ENCODE data around the gene ABHD2.

DNA sequence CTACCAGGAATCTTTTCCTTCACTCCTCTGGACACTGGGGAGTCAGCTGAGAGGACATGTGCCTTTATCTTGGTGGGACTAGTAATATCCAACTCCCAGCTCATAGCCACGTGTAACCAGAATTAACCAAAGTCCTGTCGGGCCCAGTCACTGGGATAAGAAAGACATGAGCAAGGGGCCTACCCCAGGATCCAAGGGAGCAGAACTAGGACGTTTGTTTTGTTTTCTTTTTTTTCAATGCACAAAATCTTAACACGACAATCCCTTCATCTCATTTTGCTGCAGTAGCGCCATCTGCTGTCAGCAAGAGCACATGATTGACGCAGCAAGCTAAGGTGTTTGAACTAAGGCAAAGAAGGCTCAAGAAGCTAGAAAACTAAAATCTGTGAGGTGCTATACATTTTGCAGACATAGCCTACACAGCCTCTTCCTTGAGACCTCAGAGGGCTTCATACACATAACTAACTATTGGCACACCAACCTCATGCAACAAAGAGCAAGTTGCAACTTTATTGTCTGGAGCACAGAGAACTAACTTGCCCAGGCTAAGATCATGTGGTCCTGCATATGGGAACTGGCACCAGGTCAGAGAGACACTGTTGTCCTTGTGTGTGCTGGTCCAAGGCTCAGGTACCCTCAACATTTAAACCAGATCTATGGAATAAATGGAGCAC lies 89.5 kb downstream of the ABHD2 start:
- TF ChIP-seq CTCF (IDR thresholded peaks at IDR 0.05; ENCODE audit: low read length) (peak; percentile 86), EZH2 (optimal IDR thresholded peaks at IDR 0.05; ENCODE audit: low read depth, low read length) (no peak)

Measured in MM.1S (cell line).